Activated naive CD8-positive, alpha-beta T cell (primary cell): ENCODE data around the gene TDRKH.

Experiments
- H3K27ac Mint-ChIP-seq: one replicate; pipeline ENCODE4 v1.8.0; 2021; ENCODE audit warnings: mixed read lengths
- H3K27me3 Mint-ChIP-seq: one replicate; pipeline ENCODE4 v1.8.0; 2021; ENCODE audit warnings: mixed read lengths
- H3K36me3 Mint-ChIP-seq: one replicate; pipeline ENCODE4 v1.8.0; 2021; ENCODE audit warnings: mixed read lengths
- H3K4me1 Mint-ChIP-seq: one replicate; pipeline ENCODE4 v1.8.0; 2021; ENCODE audit warnings: low read depth, mixed read lengths
- H3K4me3 Mint-ChIP-seq: one replicate; pipeline ENCODE4 v1.8.0; 2021; ENCODE audit warnings: mild to moderate bottlenecking, mixed read lengths
- H3K9me3 Mint-ChIP-seq: one replicate; pipeline ENCODE4 v1.8.0; 2021; ENCODE audit warnings: low read depth, mixed read lengths

Gene TDRKH

GRCh38 chr1:151814971-151815545, 24.8 kb upstream of the TDRKH start:
- Mint-ChIP-seq H3K9me3 (no peaks in the 10 kb centered on the region), H3K4me1 (peaks cover 27% of the 10 kb centered on the region), H3K4me3 (no peak overlapping the region), H3K27me3 (no peaks in the 10 kb centered on the region), H3K27ac (no peak overlapping the region), H3K36me3 (no peaks in the 10 kb centered on the region)

GRCh38 chr1:151814426-151814825, 24.1 kb upstream of the TDRKH start:
- no peaks in the 10 kb centered on the region for H3K27me3 Mint-ChIP-seq
- H3K36me3 Mint-ChIP-seq = no peaks in the 10 kb centered on the region
- H3K4me1 Mint-ChIP-seq = peaks cover 24% of the 10 kb centered on the region
- no peak overlapping the region for H3K27ac Mint-ChIP-seq
- H3K9me3 Mint-ChIP-seq = no peaks in the 10 kb centered on the region
- no peak overlapping the region for H3K4me3 Mint-ChIP-seq

GRCh38 chr1:151813271-151813977, 23.1 kb upstream of the TDRKH start:
- H3K4me1 Mint-ChIP-seq = peaks cover 24% of the 10 kb centered on the region

GRCh38 chr1:151811181-151811580, 20.9 kb upstream of the TDRKH start:
- Mint-ChIP-seq H3K36me3 (no peaks in the 10 kb centered on the region), H3K27me3 (no peaks in the 10 kb centered on the region), H3K4me3 (no peak overlapping the region), H3K9me3 (no peaks in the 10 kb centered on the region), H3K4me1 (peaks cover 19% of the 10 kb centered on the region), H3K27ac (no peak overlapping the region)

More at GRCh38 chr1:151813271-151813977, 23.1 kb upstream of the TDRKH start:
- Mint-ChIP-seq H3K9me3 (no peaks in the 10 kb centered on the region), H3K36me3 (no peaks in the 10 kb centered on the region), H3K4me3 (no peak overlapping the region), H3K27ac (no peak overlapping the region), H3K27me3 (no peaks in the 10 kb centered on the region)

- no peaks in the 10 kb centered on the region for H3K9me3 Mint-ChIP-seq
- H3K4me3 Mint-ChIP-seq = no peak overlapping the region
- H3K27me3 Mint-ChIP-seq = no peaks in the 10 kb centered on the region
- H3K36me3 Mint-ChIP-seq = no peaks in the 10 kb centered on the region
- no peak overlapping the region for H3K27ac Mint-ChIP-seq
- H3K4me1 Mint-ChIP-seq = peaks cover 9% of the 10 kb centered on the region
These were observed 19.8 kb upstream of the TDRKH start for GRCh38 chr1:151809985-151810556.

- H3K27me3 Mint-ChIP-seq = no peaks in the 10 kb centered on the region
- peaks cover 5% of the 10 kb centered on the region for H3K4me1 Mint-ChIP-seq
- no peaks in the 10 kb centered on the region for H3K9me3 Mint-ChIP-seq
- H3K27ac Mint-ChIP-seq = no peak overlapping the region
- no peak overlapping the region for H3K4me3 Mint-ChIP-seq
- no peaks in the 10 kb centered on the region for H3K36me3 Mint-ChIP-seq
These were observed 19.1 kb upstream of the TDRKH start for GRCh38 chr1:151809290-151809984.

- Mint-ChIP-seq H3K9me3 (no peaks in the 10 kb centered on the region), H3K4me1 (peaks cover 2% of the 10 kb centered on the region), H3K27ac (no peak overlapping the region), H3K27me3 (no peaks in the 10 kb centered on the region), H3K36me3 (no peaks in the 10 kb centered on the region), H3K4me3 (no peak overlapping the region)
These were observed 17.5 kb upstream of the TDRKH start for GRCh38 chr1:151807766-151808165.

GRCh38 chr1:151807131-151807530, 16.8 kb upstream of the TDRKH start:
- Mint-ChIP-seq H3K27me3 (no peaks in the 10 kb centered on the region), H3K36me3 (no peaks in the 10 kb centered on the region), H3K27ac (no peak overlapping the region), H3K9me3 (no peaks in the 10 kb centered on the region), H3K4me3 (no peak overlapping the region), H3K4me1 (no peaks in the 10 kb centered on the region)

- Mint-ChIP-seq H3K4me3 (no peak overlapping the region), H3K4me1 (no peaks in the 10 kb centered on the region), H3K27ac (no peak overlapping the region), H3K36me3 (no peaks in the 10 kb centered on the region), H3K9me3 (no peaks in the 10 kb centered on the region), H3K27me3 (no peaks in the 10 kb centered on the region)
These were observed 15.9 kb upstream of the TDRKH start for GRCh38 chr1:151806170-151806569.

GRCh38 chr1:151805066-151805820, 14.9 kb upstream of the TDRKH start, which contains the start of gene LINGO4:
LINGO4 (minus strand) TSS chr1:151805419; CDS start chr1:151802704, 2,715 bp downstream.
- Mint-ChIP-seq H3K27ac (no peak within 1 kb of the TSS), H3K36me3 (no peaks in the 10 kb centered on the region), H3K4me1 (peaks cover 3% of the 10 kb centered on the region), H3K9me3 (no peaks in the 10 kb centered on the region), H3K27me3 (no peaks in the 10 kb centered on the region), H3K4me3 (no peak within 1 kb of the TSS)

- Mint-ChIP-seq H3K36me3 (peaks cover 1% of the 10 kb centered on the region), H3K27me3 (no peaks in the 10 kb centered on the region), H3K27ac (no peak overlapping the region), H3K9me3 (no peaks in the 10 kb centered on the region), H3K4me3 (no peak overlapping the region), H3K4me1 (peaks cover 8% of the 10 kb centered on the region)
These were observed 13.6 kb upstream of the TDRKH start for GRCh38 chr1:151803915-151804314.

GRCh38 chr1:151803164-151803563, 12.9 kb upstream of the TDRKH start:
- Mint-ChIP-seq H3K4me3 (no peak overlapping the region), H3K27ac (no peak overlapping the region), H3K4me1 (peaks cover 8% of the 10 kb centered on the region), H3K27me3 (no peaks in the 10 kb centered on the region), H3K9me3 (no peaks in the 10 kb centered on the region), H3K36me3 (peaks cover 6% of the 10 kb centered on the region)

- H3K4me1 Mint-ChIP-seq = peaks cover 8% of the 10 kb centered on the region
- H3K4me3 Mint-ChIP-seq = no peak overlapping the region
- H3K9me3 Mint-ChIP-seq = no peaks in the 10 kb centered on the region
- no peak overlapping the region for H3K27ac Mint-ChIP-seq
- no peaks in the 10 kb centered on the region for H3K27me3 Mint-ChIP-seq
- H3K36me3 Mint-ChIP-seq = peaks cover 6% of the 10 kb centered on the region
These were observed 12.1 kb upstream of the TDRKH start for GRCh38 chr1:151802372-151802771.

- H3K27ac Mint-ChIP-seq = no peak overlapping the region
- peaks cover 8% of the 10 kb centered on the region for H3K4me1 Mint-ChIP-seq
- no peak overlapping the region for H3K4me3 Mint-ChIP-seq
- H3K9me3 Mint-ChIP-seq = no peaks in the 10 kb centered on the region
- H3K36me3 Mint-ChIP-seq = peaks cover 6% of the 10 kb centered on the region
- no peaks in the 10 kb centered on the region for H3K27me3 Mint-ChIP-seq
These were observed 11.5 kb upstream of the TDRKH start for GRCh38 chr1:151801846-151802245.
